GM19395 (cell line): Measurements from ENCODE around the gene SRSF6.
"Not testable (repeated sequence)": the region's sequence is repeated elsewhere in the genome, so short reads cannot be mapped to it uniquely, and the experiment has no call there.

Experiments
- ATAC-seq: cut with Tn5 transposase; IDR thresholded peaks from one replicate; pipeline ENCODE4 v1.9.1; 2021; ENCODE audit warnings: mild to moderate bottlenecking, moderate library complexity; ENCODE audit not compliant: unreplicated experiment

Gene SRSF6

DNA sequence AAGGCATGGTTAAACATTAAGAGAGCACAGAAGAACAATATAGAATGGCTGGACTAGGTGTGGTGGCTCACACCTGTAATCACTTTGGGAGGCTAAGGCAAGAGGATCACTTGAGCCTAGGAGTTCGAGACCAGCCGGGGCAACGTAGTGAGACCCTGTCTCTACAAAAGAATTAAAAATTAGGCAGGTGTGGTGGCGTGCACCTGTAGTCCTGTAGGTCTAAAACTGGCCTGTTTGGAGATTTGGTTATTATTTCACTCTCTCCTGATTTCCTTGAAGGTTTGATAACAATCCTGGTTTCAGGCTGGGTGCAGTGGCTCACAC is 15.6 kb downstream of the SRSF6 start:
- ATAC-seq, result no peak

DNA sequence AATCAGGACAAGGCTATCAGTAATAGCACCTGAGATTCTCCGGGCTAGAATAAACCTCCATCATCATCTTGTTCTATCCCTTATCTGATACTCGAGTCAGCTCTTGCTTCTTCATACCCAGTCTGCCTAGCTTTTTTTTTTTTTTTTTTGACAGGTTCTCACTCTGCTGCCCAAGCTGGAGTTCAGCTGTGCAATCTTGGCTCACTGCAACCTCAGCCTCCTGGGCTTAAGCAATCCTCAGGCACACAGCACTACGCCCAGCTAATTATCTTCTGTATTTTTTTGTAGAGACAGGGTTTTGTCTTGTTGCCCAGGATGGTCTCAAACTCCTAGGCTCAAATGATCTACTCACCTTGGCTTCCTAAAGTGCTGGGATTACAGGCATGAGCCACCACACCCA is 19.5 kb downstream of the SRSF6 start:
- ATAC-seq, result no peak

- no peak for ATAC-seq
These were observed 19.9 kb downstream of the SRSF6 start for GRCh38 chr20:43477619-43478018.

DNA sequence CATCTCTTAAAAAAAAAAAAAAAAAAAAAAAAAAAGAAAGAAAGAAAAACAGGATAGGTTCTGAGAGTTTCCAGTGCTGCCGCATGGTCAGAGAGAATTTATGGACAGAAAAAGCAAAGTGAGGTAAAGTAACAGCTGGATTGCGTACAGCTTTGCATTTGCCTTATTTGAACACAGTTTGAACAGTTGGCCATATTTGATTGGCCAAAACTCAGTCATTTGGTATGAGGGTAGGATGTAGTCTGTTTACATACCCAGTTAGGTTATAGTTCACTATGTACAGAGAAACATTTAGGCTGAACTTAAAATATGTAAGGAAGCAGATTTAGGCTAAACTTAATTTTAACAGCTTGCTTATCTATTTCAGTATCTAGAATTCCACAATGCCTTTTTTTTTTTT is 32.3 kb downstream of the SRSF6 start:
- ATAC-seq, result no peak

DNA sequence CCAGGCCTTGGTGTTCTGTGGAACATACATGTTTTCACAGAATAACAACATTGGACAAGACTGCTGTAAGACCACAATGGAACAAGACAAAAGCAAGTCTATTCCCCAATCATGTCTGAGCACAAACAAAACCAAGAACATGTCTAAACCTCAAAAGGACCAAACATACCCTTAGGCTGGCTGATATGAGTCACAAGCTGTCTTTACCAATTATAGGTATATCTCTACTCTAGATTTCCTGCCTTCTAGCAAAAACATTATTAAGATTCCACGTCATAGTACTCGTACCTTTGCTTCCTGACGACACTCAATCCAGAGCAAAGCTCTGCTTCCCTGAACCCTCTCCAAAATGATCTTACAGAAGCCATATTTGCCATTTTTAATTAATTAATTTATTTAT is 34.4 kb downstream of the SRSF6 start:
- ATAC-seq, result peak; percentile 88

GRCh38 chr20:43495388-43495787 is 37.7 kb downstream of the SRSF6 start:
- no peak for ATAC-seq

- ATAC-seq, result not testable (repeated sequence)
These were observed 44.3 kb downstream of the SRSF6 start for GRCh38 chr20:43502021-43502420.

DNA sequence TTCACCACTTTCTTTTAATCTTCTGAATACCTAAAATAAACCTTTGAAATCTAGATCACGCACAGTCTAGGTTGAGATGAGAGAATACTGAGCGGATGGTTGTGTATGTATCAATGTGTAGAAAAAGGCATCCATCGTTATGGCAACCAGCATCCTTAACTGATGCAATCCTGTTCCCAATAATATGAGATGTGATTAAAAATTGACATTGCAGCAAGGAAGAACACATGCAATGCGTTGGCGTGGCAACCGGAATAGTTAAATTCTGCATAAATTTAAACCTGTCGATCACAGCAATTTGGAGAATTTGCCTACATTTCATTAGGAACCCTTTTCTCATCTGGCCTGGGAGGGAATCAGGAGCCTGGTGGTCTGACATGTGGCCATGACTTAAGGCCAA is 48.5 kb downstream of the SRSF6 start:
- ATAC-seq, result no peak

GRCh38 chr20:43507150-43508080 is 49.7 kb downstream of the SRSF6 start, which contains the start of gene L3MBTL1:
Gene L3MBTL1, plus strand, starts transcription at chr20:43507697. Its CDS starts 5,807 bp downstream, at chr20:43513504.
- no peak for ATAC-seq

DNA sequence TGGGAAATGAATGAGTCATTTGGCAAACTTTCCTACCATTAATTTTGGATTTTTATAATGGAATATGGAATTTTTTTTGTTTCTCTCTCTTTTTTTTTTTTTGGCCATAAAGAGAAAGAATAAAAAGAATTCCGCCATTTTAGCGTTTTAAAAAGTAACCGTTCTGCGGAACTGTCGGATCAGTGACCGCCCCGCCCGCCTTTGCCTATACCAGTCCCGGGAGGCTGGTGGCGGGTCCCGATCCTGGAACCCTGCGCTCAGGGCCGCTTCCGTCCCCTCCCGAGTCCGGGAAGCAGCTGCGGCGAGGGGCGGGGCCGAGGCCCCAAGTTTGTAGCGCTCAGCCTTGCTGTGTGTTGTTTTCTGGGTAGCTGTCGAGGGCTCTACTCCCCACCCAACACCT is 50.4 kb downstream of the SRSF6 start:
- no peak for ATAC-seq

DNA sequence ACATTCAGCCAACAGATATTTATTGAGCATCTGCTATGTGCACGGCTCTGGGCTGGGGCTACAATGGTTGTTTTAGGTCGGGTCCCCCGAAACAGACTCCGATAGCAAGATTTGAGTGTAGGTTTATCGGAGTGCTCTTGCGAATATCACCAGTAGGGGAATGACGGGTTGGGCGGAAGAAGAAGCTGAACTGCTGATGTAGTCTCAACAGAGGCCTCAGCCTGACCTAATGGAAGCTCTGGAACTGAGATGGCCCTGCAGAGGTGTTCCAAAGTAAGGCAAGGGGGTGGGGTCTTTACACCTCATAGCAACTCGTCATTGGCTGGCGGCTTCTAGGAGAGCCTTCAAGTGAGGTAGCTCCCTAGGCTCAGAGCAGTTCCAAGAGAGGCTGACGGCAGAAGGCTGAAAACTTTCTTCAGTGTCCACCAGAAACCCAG is 50.9 kb downstream of the SRSF6 start:
- ATAC-seq, result no peak

DNA sequence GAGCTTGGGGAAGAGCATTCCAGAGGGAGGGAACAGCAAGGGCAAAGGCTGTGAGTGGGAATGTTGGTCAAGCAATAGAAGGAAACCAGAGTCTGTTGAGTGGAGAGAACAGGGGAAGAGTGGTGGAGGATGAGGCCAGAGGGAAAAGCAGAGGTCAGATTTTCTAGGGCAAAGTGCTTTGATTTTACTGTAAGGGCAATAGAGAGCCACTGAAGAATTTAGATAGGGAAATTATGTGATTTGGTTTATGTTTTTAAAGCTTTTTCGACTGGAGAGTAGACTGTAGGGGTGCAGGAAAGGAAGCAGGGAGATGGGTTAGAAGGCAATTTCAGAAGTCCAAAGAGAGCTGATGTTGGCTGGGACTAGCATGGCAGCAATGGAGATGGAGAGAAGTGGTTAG is 54.2 kb downstream of the SRSF6 start:
- no peak for ATAC-seq

GRCh38 chr20:43513372-43513930 is 55.8 kb downstream of the SRSF6 start:
- no peak for ATAC-seq
